ENCODE results near the gene ASPN. TPM values are rescaled to one million over a fixed set of nuclear protein-coding genes. Genes with fewer than 3 reads are reported as not detected.

Gene ASPN
- total and polyA plus RNA-seq, 9 of the 15 experiments (the other 6 are each of a cell fraction or from before 2014, with no cell fraction given): 0.03 to 0.07 TPM; not detected in 7

GRCh38 chr9:92508018-92508820 lies 25.9 kb upstream of the ASPN start:
- Histone ChIP-seq H3K36me3 (ENCODE audit: control insufficient read depth, insufficient read depth, low read length) (no peaks in the 10 kb centered on the region), H3K4me1 (replicated peaks in 1 of 2; ENCODE audit: control insufficient read depth in 2 of 2, insufficient read depth in 2 of 2, low read length in 2 of 2) (peaks cover 8 to 19% of the 10 kb centered on the region in 2 experiments), H3K9me3 (replicated peaks; ENCODE audit: control insufficient read depth, insufficient read depth, low read depth, low read length) (no peaks in the 10 kb centered on the region), H3K4me3 (no peak overlapping the region), H2AFZ (ENCODE audit: low read depth, low read length) (no peak overlapping the region), H4K20me1 (replicated peaks; ENCODE audit: control insufficient read depth, insufficient read depth, low read length) (no peaks in the 10 kb centered on the region), H3K27me3 (ENCODE audit: control insufficient read depth in 2 of 2, insufficient read depth in 2 of 2, low read length in 2 of 2) (no peaks in the 10 kb centered on the region), H3K9me1 (ENCODE audit: control insufficient read depth, insufficient read depth, low read length) (no peaks in the 10 kb centered on the region), H3K4me2 (ENCODE audit: insufficient read depth, low read length) (no peak overlapping the region), H3K9ac (ENCODE audit: insufficient read depth in 1 of 2, low read depth in 2 of 2, low read length in 2 of 2) (no peak overlapping the region), H3K79me2 (ENCODE audit: control insufficient read depth, insufficient read depth, low read length) (no peaks in the 10 kb centered on the region), H3K27ac (ENCODE audit: extremely low read depth, low read depth, low read length) (no peak overlapping the region)
- BruUV-seq (replicated peaks): no TSS peak
- ChIA-PET POLR2A (no interaction called here), CTCF (ENCODE audit: low intra/inter-chr PET ratio) (no interaction called here)
- DNase-seq (ENCODE audit: extremely low read depth in 1 of 4, low spot score in 3 of 4) (no peak), FAIRE-seq (no peak), ATAC-seq (no peak; the same call in 2 of the 3 replicates)
- TF ChIP-seq NR1H2 (CRISPR knock-in tag; IDR thresholded peaks at IDR 0.05) (no peak), ESRRB (CRISPR knock-in tag; IDR thresholded peaks at IDR 0.05; ENCODE audit: borderline replicate concordance) (no peak), ATF4 (CRISPR knock-in tag; IDR thresholded peaks at IDR 0.05) (no peak), MITF (IDR thresholded peaks at IDR 0.05) (no peak), ZSCAN32 (CRISPR knock-in tag; IDR thresholded peaks at IDR 0.05) (no peak), ZKSCAN8 (CRISPR knock-in tag; IDR thresholded peaks at IDR 0.05) (no peak), CBX8 (IDR thresholded peaks at IDR 0.05; ENCODE audit: borderline replicate concordance, extremely low read depth, low read depth, low read length, poor library complexity, severe bottlenecking) (no peak)
- in situ Hi-C loops (cut with MboI): no loop called here
- intact Hi-C loops (cut with micrococcal nuclease): no loop called here
- 40% methylated on average over 4 of the region's 10 CpGs for WGBS (ENCODE audit: insufficient coverage, low coverage, missing lambda C conversion rate)

Measured in K562 (cell line).